IMR-90 (cell line): Measurements from ENCODE around the gene MDH1B. TPM values are rescaled to one million over a fixed set of nuclear protein-coding genes. Genes with fewer than 3 reads are reported as not detected.

ENCODE experiments used
- ATAC-seq: fragments of 200-7000 bp; cut with Tn5 transposase; 2 replicates; pipeline ENCODE4 v1.9.1; 2020; ENCODE audit warnings: low read depth, mild to moderate bottlenecking, moderate library complexity
- BruUV-seq: library from RNA; stranded (reverse); fragments of 400-500 nt; replicated peaks from 2 replicates; lab custom pipeline; 2021; lab: Mats Ljungman, UMichigan
- CTCF ChIA-PET: fragments of 300-600 bp; formaldehyde crosslinking; extraction: SDS; loops from one replicate; lab custom pipeline; 2021; ENCODE audit warnings: antibody characterized with exemption; lab: Yijun Ruan, JAX
- POLR2A ChIA-PET: fragments of 300-600 bp; sonication (Branson Sonifier 250); formaldehyde crosslinking; loops from one replicate; lab custom pipeline; 2022; ENCODE audit warnings: antibody characterized with exemption; ENCODE audit not compliant: unreplicated experiment; lab: Charles Lee
- DNase-seq: peaks from one replicate; pipeline ENCODE4 v3.0.0; 2013
- H2AFZ ChIP-seq: replicated peaks from 2 replicates; pipeline ENCODE3; 2013; ENCODE audit warnings: low read length, mild to moderate bottlenecking; ENCODE audit not compliant: poor library complexity
- H2AK5ac ChIP-seq: 2 replicates; pipeline ENCODE4 v1.6.1; 2013; ENCODE audit warnings: low read depth, low read length, inconsistent platforms
- H2AK9ac ChIP-seq: replicated peaks from 2 replicates; pipeline ENCODE3; 2013; ENCODE audit warnings: mild to moderate bottlenecking, low read depth, low read length, moderate library complexity; ENCODE audit not compliant: poor library complexity
- H2BK120ac ChIP-seq: 2 replicates; pipeline ENCODE4 v1.6.1; 2013; ENCODE audit warnings: low read depth, low read length, inconsistent platforms
- H2BK15ac ChIP-seq: 3 replicates; pipeline ENCODE4 v1.6.1; 2013; ENCODE audit warnings: low read depth, low read length, inconsistent platforms
- H2BK20ac ChIP-seq: 2 replicates; pipeline ENCODE4 v1.6.1; 2013; ENCODE audit warnings: low read depth, mild to moderate bottlenecking, inconsistent platforms, low read length, moderate library complexity
- H2BK5ac ChIP-seq: 2 replicates; pipeline ENCODE4 v1.6.1; 2013; ENCODE audit warnings: mild to moderate bottlenecking, low read depth, low read length, inconsistent platforms; ENCODE audit not compliant: poor library complexity, severe bottlenecking
- H3K14ac ChIP-seq: replicated peaks from 2 replicates; pipeline ENCODE4 v1.6.1; 2013; ENCODE audit warnings: low read depth, low read length, inconsistent platforms
- H3K18ac ChIP-seq: 2 replicates; pipeline ENCODE4 v1.6.1; 2013; ENCODE audit warnings: low read depth, low read length, control low read depth
- H3K23ac ChIP-seq: 2 replicates; pipeline ENCODE4 v1.6.1; 2013; ENCODE audit warnings: low read depth, low read length, inconsistent platforms
- H3K27ac ChIP-seq: 2 replicates; pipeline ENCODE4 v1.5.1; 2013; ENCODE audit warnings: mild to moderate bottlenecking, control low read depth, low read length; ENCODE audit not compliant: insufficient read depth
- H3K27me3 ChIP-seq: 2 replicates; pipeline ENCODE4 v1.6.1; 2013; ENCODE audit warnings: low read length; ENCODE audit not compliant: control insufficient read depth, insufficient read depth
- H3K36me3 ChIP-seq: 2 replicates; pipeline ENCODE4 v1.6.1; 2013; ENCODE audit warnings: low read length, mixed read lengths; ENCODE audit not compliant: control insufficient read depth, insufficient read depth
- H3K4ac ChIP-seq: 2 replicates; pipeline ENCODE4 v1.6.1; 2013; ENCODE audit warnings: low read depth, low read length, inconsistent platforms
- H3K4me1 ChIP-seq: 2 replicates; pipeline ENCODE4 v1.6.1; 2013; ENCODE audit warnings: low read length, mixed read lengths; ENCODE audit not compliant: control insufficient read depth, insufficient read depth
- H3K4me2 ChIP-seq: 2 replicates; pipeline ENCODE4 v1.6.1; 2013; ENCODE audit warnings: low read depth, mild to moderate bottlenecking, control low read depth, low read length, moderate library complexity
- H3K4me3 ChIP-seq: 2 replicates; pipeline ENCODE4 v1.5.1; 2013; ENCODE audit warnings: low read depth, mild to moderate bottlenecking, control low read depth, low read length, moderate library complexity; ENCODE audit not compliant: insufficient read depth
- H3K56ac ChIP-seq: 2 replicates; pipeline ENCODE4 v1.6.1; 2013; ENCODE audit warnings: low read length, inconsistent platforms; ENCODE audit not compliant: insufficient read depth; ENCODE audit errors: extremely low read depth
- H3K79me1 ChIP-seq, 2 experiments: 2 replicates each; pipeline ENCODE4 v1.6.1; 2013; ENCODE audit warnings: low read length in 2 of 2, inconsistent platforms in 1 of 2, low read depth in 1 of 2
- H3K9ac ChIP-seq: 2 replicates; pipeline ENCODE4 v1.6.1; 2013; ENCODE audit warnings: low read depth, low read length, control low read depth
- H3K9me1 ChIP-seq: 2 replicates; pipeline ENCODE4 v1.6.1; 2013; ENCODE audit warnings: low read length, inconsistent platforms; ENCODE audit not compliant: insufficient read depth
- H3K9me3 ChIP-seq: 2 replicates; pipeline ENCODE4 v1.6.1; 2013; ENCODE audit warnings: low read length; ENCODE audit not compliant: control insufficient read depth, insufficient read depth
- H4K20me1 ChIP-seq: 2 replicates; pipeline ENCODE4 v1.6.1; 2013; ENCODE audit warnings: low read length, inconsistent platforms; ENCODE audit not compliant: insufficient read depth
- H4K5ac ChIP-seq: 2 replicates; pipeline ENCODE4 v1.6.1; 2013; ENCODE audit warnings: mild to moderate bottlenecking, low read depth, low read length, control low read depth
- H4K8ac ChIP-seq, 2 experiments: 2 replicates each; pipeline ENCODE4 v1.6.1; 2013; ENCODE audit warnings: low read depth in 2 of 2, low read length in 2 of 2, control low read depth in 1 of 2, inconsistent platforms in 1 of 2
- H4K91ac ChIP-seq: 2 replicates; pipeline ENCODE4 v1.6.1; 2013; ENCODE audit warnings: low read depth, low read length, inconsistent platforms; ENCODE audit not compliant: insufficient read depth
- BHLHE40 ChIP-seq: fragments of 150-350 bp; IDR thresholded peaks from 2 replicates; pipeline ENCODE4 v1.6.1; 2016; ENCODE audit warnings: mild to moderate bottlenecking, low read depth, low read length
- CEBPB ChIP-seq: IDR thresholded peaks from 2 replicates; pipeline ENCODE4 v1.6.1; 2012; ENCODE audit warnings: low read depth, low read length, improper control_type of control experiment
- MAFK ChIP-seq: IDR thresholded peaks from 2 replicates; pipeline ENCODE4 v1.6.1; 2012; ENCODE audit warnings: low read depth, low read length, improper control_type of control experiment
- MAZ ChIP-seq: IDR thresholded peaks from 2 replicates; pipeline ENCODE4 v1.6.1; 2012; ENCODE audit warnings: low read depth, mild to moderate bottlenecking, low read length, improper control_type of control experiment, moderate library complexity, borderline replicate concordance
- POLR2A ChIP-seq: IDR thresholded peaks from 2 replicates; pipeline ENCODE4 v1.6.1; 2012; ENCODE audit warnings: mild to moderate bottlenecking, low read depth, low read length
- RAD21 ChIP-seq: IDR thresholded peaks from 2 replicates; pipeline ENCODE4 v1.6.1; 2012; ENCODE audit warnings: low read length, improper control_type of control experiment
- RCOR1 ChIP-seq: IDR thresholded peaks from 2 replicates; pipeline ENCODE4 v1.6.1; 2012; ENCODE audit warnings: mild to moderate bottlenecking, low read length, improper control_type of control experiment; ENCODE audit not compliant: insufficient replicate concordance
- RFX5 ChIP-seq: IDR thresholded peaks from 2 replicates; pipeline ENCODE4 v1.8.0; 2012; ENCODE audit warnings: low read depth, mild to moderate bottlenecking, low read length, moderate library complexity
- WGBS, 2 experiments: methylation state at CpG; one replicate each; pipeline versions ENCODE4 v1.1.5 to v1.1.7; 2013; ENCODE audit warnings: missing lambda C conversion rate in 2 of 2; ENCODE audit not compliant: insufficient read length in 1 of 2; ENCODE audit errors: extremely low coverage in 2 of 2; 5-methylcytosine and 5-hydroxymethylcytosine counted together
- dilution Hi-C: fragments of 300-500 bp; cut with HindIII; formaldehyde crosslinking; loops from one replicate; pipeline ENCODE4 v1.14.3; 2018; ENCODE audit warnings: low sequenced_read_pairs; ENCODE audit not compliant: unreplicated experiment
- in situ Hi-C: fragments of 300-500 bp; cut with MboI; formaldehyde crosslinking; loops from 3 replicates; pipeline ENCODE4 v1.14.3; 2019; ENCODE audit warnings: low sequenced_read_pairs, inconsistent platforms, mixed read lengths
- intact Hi-C: fragments of 100-400 bp; cut with micrococcal nuclease; formaldehyde crosslinking; loops from 2 replicates; pipeline ENCODE4 v1.10.0; 2022
- polyA plus RNA-seq, 3 experiments: library from polyadenylated mRNA; depleted of rRNA; stranded (reverse); fragments of >200 nt; gene quantifications; 2 replicates each; pipeline ENCODE4 v1.2.3, GENCODE V29; 2012; ENCODE audit warnings: low replicate concordance in 1 of 3
- total RNA-seq: library from RNA; depleted of rRNA; stranded (reverse); fragments of >200 nt; gene quantifications from 2 replicates; pipeline ENCODE4 v1.2.3, GENCODE V29; 2012
- TF ChIP-seq, protein P1 (sequence below): fragments of 150-350 bp; IDR thresholded peaks from 2 replicates; pipeline ENCODE4 v1.6.1; 2017; ENCODE audit warnings: mild to moderate bottlenecking, antibody characterized with exemption, low read length, low read depth
- TF ChIP-seq, protein P2 (sequence below): fragments of 150-350 bp; IDR thresholded peaks from 2 replicates; pipeline ENCODE4 v1.6.1; 2016; ENCODE audit warnings: low read depth, mild to moderate bottlenecking, low read length, moderate library complexity, borderline replicate concordance

MDH1B gene
- total and polyA plus RNA-seq, 2 of the 4 experiments (the other 2 are of a cell fraction) = 0.38 to 0.54 TPM

DNA sequence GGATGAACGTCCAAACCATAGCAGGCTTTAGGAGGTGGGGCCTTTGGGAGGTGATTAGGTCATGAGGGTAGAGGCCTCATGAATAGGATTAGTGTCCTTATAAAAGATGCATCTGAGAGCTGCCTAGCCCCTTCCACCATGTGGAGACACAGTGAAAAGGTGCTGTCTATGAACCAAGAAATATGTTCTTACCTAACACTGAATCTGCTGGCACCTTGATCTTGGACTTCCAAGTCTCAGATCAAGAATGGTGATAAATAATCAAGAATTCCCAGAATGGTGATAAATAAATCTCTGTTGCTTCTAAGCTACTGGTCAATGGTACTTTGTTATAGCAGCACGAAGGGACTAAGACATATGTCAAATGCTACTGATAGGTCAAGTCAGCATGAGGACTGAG, 31.8 kb downstream of the MDH1B start:
- no peak overlapping the region for H3K14ac ChIP-seq
- no peak overlapping the region for H3K4me2 ChIP-seq
- no peaks in the 10 kb centered on the region for H4K20me1 ChIP-seq
- H3K4ac ChIP-seq = no peak overlapping the region
- ATAC-seq (no peak), DNase-seq (no peak)
- no peak overlapping the region for H2BK120ac ChIP-seq
- H3K9me1 ChIP-seq = no peaks in the 10 kb centered on the region
- no peak overlapping the region for H2AK9ac ChIP-seq
- intact Hi-C loops (no loop called here), dilution Hi-C loops (no loop called here), in situ Hi-C loops (no loop called here)
- no peak overlapping the region for H3K23ac ChIP-seq
- no peak overlapping the region for H4K5ac ChIP-seq
- no peaks in the 10 kb centered on the region for H3K79me1 ChIP-seq
- H3K9me3 ChIP-seq = no peaks in the 10 kb centered on the region
- no peak overlapping the region for H2BK20ac ChIP-seq
- POLR2A ChIA-PET = no interaction called here
- BruUV-seq = no TSS peak
- H2BK15ac ChIP-seq = no peak overlapping the region
- no peak overlapping the region for H2AK5ac ChIP-seq
- 20% methylated on average over 1 of the region's 2 CpGs; no CpG with 5 or more reads in 1 of the 2 experiments for WGBS, 2 experiments
- H3K18ac ChIP-seq = no peak overlapping the region
- TF ChIP-seq, protein P1, sequence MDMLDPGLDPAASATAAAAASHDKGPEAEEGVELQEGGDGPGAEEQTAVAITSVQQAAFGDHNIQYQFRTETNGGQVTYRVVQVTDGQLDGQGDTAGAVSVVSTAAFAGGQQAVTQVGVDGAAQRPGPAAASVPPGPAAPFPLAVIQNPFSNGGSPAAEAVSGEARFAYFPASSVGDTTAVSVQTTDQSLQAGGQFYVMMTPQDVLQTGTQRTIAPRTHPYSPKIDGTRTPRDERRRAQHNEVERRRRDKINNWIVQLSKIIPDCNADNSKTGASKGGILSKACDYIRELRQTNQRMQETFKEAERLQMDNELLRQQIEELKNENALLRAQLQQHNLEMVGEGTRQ = no peak
- TF ChIP-seq CEBPB = no peak
- TF ChIP-seq, protein P2, sequence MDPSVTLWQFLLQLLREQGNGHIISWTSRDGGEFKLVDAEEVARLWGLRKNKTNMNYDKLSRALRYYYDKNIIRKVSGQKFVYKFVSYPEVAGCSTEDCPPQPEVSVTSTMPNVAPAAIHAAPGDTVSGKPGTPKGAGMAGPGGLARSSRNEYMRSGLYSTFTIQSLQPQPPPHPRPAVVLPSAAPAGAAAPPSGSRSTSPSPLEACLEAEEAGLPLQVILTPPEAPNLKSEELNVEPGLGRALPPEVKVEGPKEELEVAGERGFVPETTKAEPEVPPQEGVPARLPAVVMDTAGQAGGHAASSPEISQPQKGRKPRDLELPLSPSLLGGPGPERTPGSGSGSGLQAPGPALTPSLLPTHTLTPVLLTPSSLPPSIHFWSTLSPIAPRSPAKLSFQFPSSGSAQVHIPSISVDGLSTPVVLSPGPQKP = no peak
- TF ChIP-seq MAFK = no peak
- TF ChIP-seq MAZ = no peak
- no peak for TF ChIP-seq RFX5
- no peak for TF ChIP-seq POLR2A
- no peak for TF ChIP-seq BHLHE40
- TF ChIP-seq RAD21 = no peak
- TF ChIP-seq RCOR1 = no peak
- H3K4me1 ChIP-seq = no peaks in the 10 kb centered on the region
- no peak overlapping the region for H4K8ac ChIP-seq
- no peaks in the 10 kb centered on the region for H3K27me3 ChIP-seq
- no peak overlapping the region for H4K91ac ChIP-seq
- H3K56ac ChIP-seq = no peak overlapping the region
- H3K27ac ChIP-seq = no peak overlapping the region
- H2AFZ ChIP-seq = no peak overlapping the region
- no peak overlapping the region for H3K9ac ChIP-seq
- CTCF ChIA-PET = no interaction called here
- no peak overlapping the region for H3K4me3 ChIP-seq
- H2BK5ac ChIP-seq = no peak overlapping the region
- no peaks in the 10 kb centered on the region for H3K36me3 ChIP-seq
